HCT116 (cell line): ENCODE data around the gene IFITM2. TPM values are rescaled to one million over a fixed set of nuclear protein-coding genes. Genes with fewer than 3 reads are reported as not detected.
"Not testable (repeated sequence)": the region's sequence is repeated elsewhere in the genome, so short reads cannot be mapped to it uniquely, and the experiment has no call there.

Source experiments
- ATAC-seq: fragments of 200-7000 bp; cut with Tn5 transposase; 2 replicates; pipeline ENCODE4 v1.9.1; 2020; ENCODE audit warnings: mild to moderate bottlenecking, moderate library complexity
- BruUV-seq: library from RNA; stranded (reverse); fragments of 400-500 nt; replicated peaks from 2 replicates; lab custom pipeline; 2021; lab: Mats Ljungman, UMichigan
- CTCF ChIA-PET: fragments of 300-600 bp; sonication (Branson Sonifier 250); formaldehyde crosslinking; loops from one replicate; lab custom pipeline; 2021; ENCODE audit warnings: antibody characterized with exemption; lab: Charles Lee
- POLR2A ChIA-PET: fragments of 300-600, 350-600 bp; sonication (Branson Sonifier 250); formaldehyde crosslinking; loops from one replicate; lab custom pipeline; 2021; ENCODE audit warnings: antibody characterized with exemption; lab: Charles Lee
- RAD21 ChIA-PET, 2 experiments: fragments of 300-600 bp; sonication (Branson Sonifier 250); formaldehyde crosslinking; loops; one replicate each; lab custom pipeline; 2023; ENCODE audit warnings: low total read pairs in 2 of 2; ENCODE audit not compliant: uncharacterized antibody in 2 of 2, unreplicated experiment in 2 of 2, low non-redundant PET in 1 of 2; lab: Charles Lee
- DNase-seq: peaks from one replicate; pipeline ENCODE4 v3.0.0-alpha.2; 2010; ENCODE audit warnings: low read depth, low spot score
- H2AFZ ChIP-seq: fragments of 200-600 bp; shearing (Covaris generic), sonication (generic); 2 replicates; pipeline ENCODE4 v1.6.1; 2017; ENCODE audit warnings: low read depth, mixed run types, mixed read lengths, antibody characterized with exemption, low read length; ENCODE audit not compliant: poor library complexity, severe bottlenecking
- H3K27ac ChIP-seq: 2 replicates; pipeline ENCODE4 v1.5.1; 2012; ENCODE audit warnings: low read depth, low read length
- H3K27me3 ChIP-seq: fragments of 200-600 bp; sonication (generic); 2 replicates; pipeline ENCODE4 v1.6.1; 2016; ENCODE audit warnings: mixed run types, low read length, mixed read lengths; ENCODE audit not compliant: insufficient read depth
- H3K36me3 ChIP-seq, 2 experiments: fragments of 200-500 bp in 1 of 2; fragments of 200-600 bp in 1 of 2; sonication (Bioruptor generic) in 1 of 2; sonication (generic) in 1 of 2; 2 replicates each; pipeline versions ENCODE4 v1.5.1 to v1.6.1; 2014 to 2016; ENCODE audit warnings: low read length in 2 of 2, inconsistent platforms in 1 of 2, mixed read lengths in 1 of 2, mixed run types in 1 of 2; ENCODE audit not compliant: insufficient read depth in 2 of 2, control insufficient read depth in 1 of 2
- H3K4me1 ChIP-seq, 2 experiments: fragments of 200-600 bp in 1 of 2; sonication (generic) in 1 of 2; 2 replicates each; pipeline versions ENCODE4 v1.5.1 to v1.6.1; 2012 to 2017; ENCODE audit warnings: low read length in 2 of 2, inconsistent platforms in 1 of 2, mild to moderate bottlenecking in 1 of 2, mixed read lengths in 1 of 2, mixed run types in 1 of 2, moderate library complexity in 1 of 2; ENCODE audit not compliant: insufficient read depth in 2 of 2, control insufficient read depth in 1 of 2
- H3K4me2 ChIP-seq: fragments of 200-600 bp; sonication (generic); 2 replicates; pipeline ENCODE4 v1.6.1; 2017; ENCODE audit warnings: mixed run types, low read length, mixed read lengths
- H3K4me3 ChIP-seq, 2 experiments: fragments of 200-600 bp in 1 of 2; sonication (generic) in 1 of 2; replicated peaks in 1 of 2; 2 replicates each; pipeline ENCODE4 v1.5.1; 2011 to 2016; ENCODE audit warnings: low read length in 2 of 2, control low read depth in 1 of 2, low read depth in 1 of 2, mild to moderate bottlenecking in 1 of 2, mixed read lengths in 1 of 2, mixed run types in 1 of 2
- H3K79me2 ChIP-seq: fragments of 200-600 bp; sonication (generic); 2 replicates; pipeline ENCODE4 v1.6.1; 2017; ENCODE audit warnings: mild to moderate bottlenecking, mixed run types, low read length, moderate library complexity, mixed read lengths; ENCODE audit not compliant: insufficient read depth
- H3K9ac ChIP-seq: fragments of 200-600 bp; sonication (generic); 2 replicates; pipeline ENCODE4 v1.6.1; 2016; ENCODE audit warnings: low read length, mixed read lengths
- H3K9me2 ChIP-seq: fragments of 200-600 bp; sonication (generic), shearing (Covaris generic); 2 replicates; pipeline ENCODE4 v1.6.1; 2017; ENCODE audit warnings: mixed run types, mild to moderate bottlenecking, moderate library complexity; ENCODE audit not compliant: insufficient read depth
- H3K9me3 ChIP-seq, 2 experiments: fragments of 200-500 bp in 1 of 2; fragments of 200-600 bp in 1 of 2; sonication (Bioruptor generic) in 1 of 2; sonication (generic) in 1 of 2; 2 replicates each; pipeline ENCODE4 v1.6.1; 2014 to 2017; ENCODE audit warnings: low read length in 2 of 2, mixed read lengths in 2 of 2, inconsistent platforms in 1 of 2, low read depth in 1 of 2, mild to moderate bottlenecking in 1 of 2, mixed run types in 1 of 2, moderate library complexity in 1 of 2; ENCODE audit not compliant: control insufficient read depth in 1 of 2, insufficient read depth in 1 of 2
- H4K20me1 ChIP-seq: fragments of 200-600 bp; sonication (generic), shearing (Covaris generic); 2 replicates; pipeline ENCODE4 v1.6.1; 2017; ENCODE audit warnings: mixed run types, mild to moderate bottlenecking, moderate library complexity; ENCODE audit not compliant: insufficient read depth
- ATF3 ChIP-seq: IDR thresholded peaks from 2 replicates; pipeline ENCODE4 v1.6.1; 2012
- CEBPB ChIP-seq: IDR thresholded peaks from 2 replicates; pipeline ENCODE4 v1.6.1; 2012; ENCODE audit warnings: low read depth
- CTCF ChIP-seq, 3 experiments: fragments of 200-600 bp in 1 of 3; sonication (generic) in 1 of 3; IDR thresholded peaks in 2 of 3; conservative IDR thresholded peaks in 1 of 3; 2 replicates each; pipeline ENCODE4 v1.5.1; 2012 to 2017; ENCODE audit warnings: low read depth in 2 of 3, low read length in 2 of 3, antibody characterized with exemption in 1 of 3, borderline replicate concordance in 1 of 3, control low read depth in 1 of 3, mild to moderate bottlenecking in 1 of 3, mixed read lengths in 1 of 3, mixed run types in 1 of 3, moderate library complexity in 1 of 3; ENCODE audit not compliant: insufficient read depth in 1 of 3
- ELF1 ChIP-seq: IDR thresholded peaks from 2 replicates; pipeline ENCODE4 v1.6.1; 2012; ENCODE audit warnings: low read depth, borderline replicate concordance
- JUND ChIP-seq: IDR thresholded peaks from 2 replicates; pipeline ENCODE4 v1.6.1; 2012
- MAX ChIP-seq: IDR thresholded peaks from 2 replicates; pipeline ENCODE4 v1.6.1; 2012
- POLR2AphosphoS5 ChIP-seq: IDR thresholded peaks from 2 replicates; pipeline ENCODE4 v1.6.1; 2011; ENCODE audit warnings: mild to moderate bottlenecking, low read depth, low read length, moderate library complexity
- REST ChIP-seq: IDR thresholded peaks from 2 replicates; pipeline ENCODE4 v1.6.1; 2012; ENCODE audit warnings: low read depth
- SIN3A ChIP-seq: IDR thresholded peaks from 2 replicates; pipeline ENCODE4 v1.6.1; 2012; ENCODE audit warnings: low read depth
- intact Hi-C: fragments of 100-400 bp; cut with micrococcal nuclease; formaldehyde crosslinking; loops from 2 replicates; pipeline ENCODE4 v1.10.0; 2022
- total RNA-seq: library from RNA; stranded (reverse); gene quantifications from one replicate; pipeline ENCODE4 v1.2.1, GENCODE V29; 2021; ENCODE audit not compliant: unreplicated experiment

IFITM2 gene
- total RNA-seq, 1 experiment from 2014 or later: 106 TPM

- H3K9me3 ChIP-seq, BruUV-seq, ATAC-seq, H3K9me2 ChIP-seq, H3K4me3 ChIP-seq, H3K36me3 ChIP-seq, H3K27me3 ChIP-seq, H2AFZ ChIP-seq, POLR2A ChIA-PET, intact Hi-C loops, H3K79me2 ChIP-seq, DNase-seq, RAD21 ChIA-PET, CTCF ChIA-PET, H3K27ac ChIP-seq, H3K9ac ChIP-seq, H4K20me1 ChIP-seq, H3K4me2 ChIP-seq: not testable (repeated sequence)
- H3K4me1 ChIP-seq: peaks cover 0 to 12% of the 10 kb centered on the region in 2 experiments; a peak in 3 of 4 replicates
Measured at GRCh38 chr11:324593-325517, 17.2 kb downstream of the IFITM2 start.

GRCh38 chr11:325796-326591, 18.4 kb downstream of the IFITM2 start:
- no peak for ATAC-seq
- Histone ChIP-seq H2AFZ (no peak overlapping the region), H3K9me3 (no peaks in the 10 kb centered on the region), H3K4me1 (peaks cover 0 to 9% of the 10 kb centered on the region in 2 experiments; a peak in 3 of 4 replicates), H3K9me2 (no peaks in the 10 kb centered on the region), H3K27me3 (no peaks in the 10 kb centered on the region)
- RAD21 ChIA-PET: no interaction called here
- DNase-seq: no peak
- TF ChIP-seq REST: no peak
- TF ChIP-seq POLR2AphosphoS5: no peak
- TF ChIP-seq ELF1: no peak
- TF ChIP-seq CEBPB: no peak
- TF ChIP-seq JUND: no peak
- no peak for TF ChIP-seq SIN3A
- no peak for TF ChIP-seq CTCF (IDR thresholded peaks at IDR 0.05 in 2 of 3, conservative IDR thresholded peaks at IDR 0.05 in 1 of 3; ENCODE audit: borderline replicate concordance in 1 of 3, insufficient read depth in 1 of 3, low read depth in 2 of 3, low read length in 2 of 3)
- TF ChIP-seq ATF3: no peak
- no peak for TF ChIP-seq MAX
- TF ChIP-seq, all 23 proteins: peak for 0
- intact Hi-C loops: no loop called here
- Histone ChIP-seq H3K4me2 (no peak overlapping the region), H4K20me1 (no peaks in the 10 kb centered on the region), H3K4me3 (no peak overlapping the region), H3K9ac (no peak overlapping the region), H3K36me3 (no peaks in the 10 kb centered on the region), H3K79me2 (no peaks in the 10 kb centered on the region), H3K27ac (no peak overlapping the region)
- no TSS peak for BruUV-seq
- ChIA-PET POLR2A (no interaction called here), CTCF (no interaction called here)
